T-helper 9 cell (primary cell): ENCODE results near the gene ICAM4.
"Not testable (repeated sequence)": the region's sequence is repeated elsewhere in the genome, so short reads cannot be mapped to it uniquely, and the experiment has no call there.

Experiments used
- DNase-seq: peaks from one replicate; pipeline ENCODE4 v3.0.0-alpha.2; 2020

Gene ICAM4

DNA sequence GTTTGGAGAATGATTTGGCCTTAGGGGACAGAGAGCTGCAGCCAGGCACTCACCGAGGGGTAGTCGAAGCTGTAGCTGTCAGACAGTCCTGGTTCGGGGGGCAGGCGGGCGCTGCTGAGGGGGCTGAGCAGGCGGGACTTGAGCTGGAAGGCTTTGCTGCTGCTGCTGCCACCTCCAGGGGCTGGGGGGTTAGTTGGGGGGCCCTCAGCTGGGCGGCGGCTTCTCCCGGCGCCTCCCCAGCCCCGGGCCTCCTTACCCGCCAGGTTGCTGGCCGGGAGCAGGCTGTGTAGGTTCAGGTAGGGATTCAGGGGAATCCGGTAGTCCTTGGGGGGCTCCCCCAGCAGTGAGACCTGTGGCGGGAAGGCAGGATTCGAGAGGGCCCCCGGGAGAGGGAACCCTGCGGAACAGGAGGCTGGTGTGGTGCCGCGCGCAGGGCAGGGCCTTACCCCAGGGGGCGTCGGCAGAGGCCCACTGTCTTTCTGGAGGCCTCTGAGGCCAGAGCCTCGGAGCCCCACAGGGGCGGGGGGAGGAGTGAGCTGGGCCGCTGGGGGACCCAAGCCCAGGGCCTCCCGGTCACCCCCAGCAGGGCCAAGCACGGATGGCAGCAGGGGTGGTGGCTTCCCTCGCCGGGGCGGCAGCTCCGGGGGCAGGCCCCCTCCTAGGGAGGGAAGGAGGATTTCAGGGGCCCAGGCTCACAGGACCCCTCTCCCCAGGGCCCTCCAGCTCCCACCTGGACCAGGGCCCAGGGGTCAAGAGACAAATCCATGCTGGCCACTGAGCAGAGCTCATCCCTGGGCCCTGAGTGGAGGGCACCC lies 34.1 kb downstream of the ICAM4 start:
- DNase-seq = no peak

DNA sequence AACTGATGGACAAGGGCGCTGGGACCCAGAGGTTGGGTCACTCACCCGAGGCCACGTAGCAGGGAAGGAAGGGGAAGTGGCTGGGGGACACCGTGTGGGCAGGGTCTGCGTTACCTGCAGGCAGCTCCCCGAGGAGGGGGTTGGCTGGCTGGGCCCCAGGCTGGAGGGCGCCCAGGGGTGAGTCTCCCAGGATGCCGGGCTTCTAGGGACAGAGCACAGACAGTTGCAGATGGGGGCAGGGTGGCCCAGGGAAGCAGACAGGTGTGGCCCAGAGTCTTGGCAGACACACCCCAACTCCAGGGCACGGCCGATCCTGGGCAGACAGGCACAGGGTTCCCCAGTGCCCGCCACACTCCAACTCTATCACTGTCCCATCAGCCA lies 34.7 kb downstream of the ICAM4 start:
- no peak for DNase-seq

DNA sequence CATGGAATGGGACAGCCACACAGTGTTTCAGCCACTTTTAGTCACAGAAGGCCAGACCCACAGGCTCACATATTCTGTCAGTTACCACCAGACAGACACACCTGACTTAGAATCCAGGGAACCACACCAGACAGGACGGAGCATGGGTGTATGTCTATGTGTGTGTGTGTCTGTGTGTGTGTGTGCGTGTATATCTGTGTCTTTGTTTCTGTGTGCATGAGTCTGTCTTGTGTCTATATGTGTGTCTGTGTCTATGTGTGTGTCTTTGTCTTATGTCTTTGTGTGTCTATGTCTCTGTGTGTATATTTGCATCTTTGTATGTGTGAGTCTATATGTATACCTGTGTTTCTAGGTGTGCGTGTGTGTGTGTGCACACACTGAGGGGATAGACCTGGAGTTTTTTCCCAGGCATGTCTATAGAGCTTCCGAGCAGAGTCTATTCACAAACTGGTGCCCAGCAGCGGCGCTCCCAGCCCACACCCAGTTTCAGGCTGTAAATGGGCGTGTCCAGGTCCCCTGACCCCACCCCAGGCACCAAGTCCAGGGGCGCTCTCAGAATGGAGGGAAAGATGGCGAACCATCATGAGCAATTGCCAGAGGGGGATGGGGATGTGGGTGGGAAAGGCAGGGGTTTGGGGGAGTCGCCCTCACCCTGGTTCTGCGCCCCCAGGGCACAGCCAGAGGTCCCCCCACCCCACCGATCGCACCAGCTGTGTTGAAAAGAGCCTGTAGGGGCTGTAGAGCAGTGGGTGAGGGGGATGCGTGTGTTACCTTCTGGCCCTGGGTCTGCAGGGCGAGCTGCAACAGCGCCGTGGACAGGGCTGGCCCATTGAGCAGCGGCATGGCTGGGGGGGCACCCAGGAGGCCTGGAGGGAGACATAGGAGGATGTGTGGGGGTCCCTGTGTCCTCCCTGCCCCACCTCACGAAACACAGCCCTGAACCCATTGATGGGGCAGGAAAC lies 35.4 kb downstream of the ICAM4 start:
- no peak for DNase-seq

DNA sequence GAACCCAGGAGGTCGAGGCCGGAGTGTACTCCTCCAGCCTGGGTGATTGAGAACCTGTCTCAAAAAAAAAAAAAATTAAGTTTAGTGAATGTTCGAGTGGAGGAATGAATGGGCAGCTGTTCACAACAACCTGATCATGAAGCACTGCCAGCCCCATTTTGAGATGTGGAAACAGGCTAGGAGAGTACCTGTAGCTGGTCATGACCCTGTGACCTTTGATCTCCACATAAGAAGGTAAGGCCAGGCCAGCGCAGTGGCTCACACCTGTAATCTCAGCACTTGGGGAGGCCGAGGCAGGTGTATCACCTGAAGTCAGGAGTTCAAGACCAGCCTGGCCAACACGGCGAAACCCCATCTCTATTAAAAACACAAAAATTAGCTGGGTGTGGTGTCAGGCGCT lies 39.0 kb downstream of the ICAM4 start:
- no peak for DNase-seq

DNA sequence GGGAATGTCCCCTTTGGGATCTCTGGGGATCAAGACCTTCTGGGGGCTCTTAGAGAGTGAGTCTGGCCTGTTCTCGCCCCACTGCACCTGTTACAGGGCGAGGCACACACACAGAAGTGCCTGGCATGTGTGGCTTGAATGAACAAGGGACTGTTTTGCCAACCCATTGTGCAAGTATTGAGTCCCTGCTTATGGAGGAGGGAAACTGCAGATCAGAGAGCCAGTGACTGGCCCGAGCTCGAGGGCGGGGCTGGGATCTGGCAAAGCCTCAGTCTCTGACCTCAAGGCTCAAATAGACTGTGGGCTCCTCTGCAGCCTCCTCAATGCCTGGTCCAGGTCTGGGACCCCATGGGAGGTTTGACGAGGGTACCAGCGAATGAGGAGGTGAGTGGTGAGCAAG lies 41.0 kb downstream of the ICAM4 start:
- DNase-seq = no peak

DNA sequence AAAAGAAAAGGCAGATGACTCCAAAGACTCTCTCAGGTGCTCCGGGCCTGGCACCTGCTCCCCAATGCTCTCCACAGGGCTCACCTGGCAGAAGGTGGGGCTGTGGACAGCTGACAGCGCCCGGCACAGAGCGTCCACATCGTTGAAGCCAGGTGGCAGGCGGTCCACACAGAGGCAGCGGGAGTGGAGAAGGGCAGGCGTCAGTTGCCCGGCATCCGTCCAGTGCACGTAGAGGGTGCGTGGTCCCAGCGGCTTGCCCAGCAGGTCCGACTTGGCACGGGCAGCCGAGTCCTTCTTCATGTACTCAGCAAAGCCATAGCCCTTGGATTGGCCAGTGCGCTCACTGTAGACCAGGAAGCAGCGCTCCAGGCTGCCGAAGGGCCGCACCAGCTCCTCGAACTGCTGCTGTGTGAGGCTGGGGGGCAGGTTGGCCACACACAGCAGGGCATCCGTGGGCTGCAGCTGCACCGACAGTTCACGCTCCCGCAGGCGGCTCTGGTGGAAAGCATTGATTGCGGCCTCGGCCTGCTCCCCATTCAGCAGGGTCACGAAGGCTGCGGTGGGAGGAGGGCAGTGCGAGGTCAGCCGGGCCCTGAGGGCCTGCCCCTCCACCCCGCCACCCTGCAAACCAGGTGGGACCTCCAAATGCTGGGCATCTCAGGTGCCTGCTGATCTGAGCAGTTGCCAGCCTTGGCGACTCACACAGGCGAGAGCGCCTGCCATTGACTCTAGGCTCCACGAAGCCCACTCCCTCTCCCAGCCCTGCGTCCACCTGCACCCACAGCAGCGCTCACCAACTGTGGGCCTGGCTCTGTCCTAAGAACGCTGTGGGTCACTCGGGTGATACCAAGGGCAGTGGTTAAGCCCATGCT lies 42.0 kb downstream of the ICAM4 start:
- no peak for DNase-seq

DNA sequence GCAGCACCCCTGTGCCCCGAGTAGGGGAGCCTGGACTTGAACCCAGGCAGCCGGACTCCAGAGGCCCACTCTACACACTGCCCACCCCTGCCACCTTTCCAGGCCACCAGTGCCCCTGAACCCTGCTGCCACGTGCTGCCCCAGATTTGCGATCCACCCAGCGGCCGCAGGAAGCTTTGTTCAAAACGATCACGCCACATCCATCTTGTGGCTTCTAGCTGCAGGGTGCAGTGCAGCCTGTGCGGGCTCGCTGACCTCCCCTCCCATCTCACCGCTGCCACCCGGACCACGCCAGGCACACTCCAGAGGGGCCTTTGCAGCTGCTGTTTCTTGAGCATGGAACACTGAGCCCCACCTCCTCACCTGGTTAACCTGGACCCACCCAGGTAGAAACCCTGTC lies 42.8 kb downstream of the ICAM4 start:
- DNase-seq = no peak

DNA sequence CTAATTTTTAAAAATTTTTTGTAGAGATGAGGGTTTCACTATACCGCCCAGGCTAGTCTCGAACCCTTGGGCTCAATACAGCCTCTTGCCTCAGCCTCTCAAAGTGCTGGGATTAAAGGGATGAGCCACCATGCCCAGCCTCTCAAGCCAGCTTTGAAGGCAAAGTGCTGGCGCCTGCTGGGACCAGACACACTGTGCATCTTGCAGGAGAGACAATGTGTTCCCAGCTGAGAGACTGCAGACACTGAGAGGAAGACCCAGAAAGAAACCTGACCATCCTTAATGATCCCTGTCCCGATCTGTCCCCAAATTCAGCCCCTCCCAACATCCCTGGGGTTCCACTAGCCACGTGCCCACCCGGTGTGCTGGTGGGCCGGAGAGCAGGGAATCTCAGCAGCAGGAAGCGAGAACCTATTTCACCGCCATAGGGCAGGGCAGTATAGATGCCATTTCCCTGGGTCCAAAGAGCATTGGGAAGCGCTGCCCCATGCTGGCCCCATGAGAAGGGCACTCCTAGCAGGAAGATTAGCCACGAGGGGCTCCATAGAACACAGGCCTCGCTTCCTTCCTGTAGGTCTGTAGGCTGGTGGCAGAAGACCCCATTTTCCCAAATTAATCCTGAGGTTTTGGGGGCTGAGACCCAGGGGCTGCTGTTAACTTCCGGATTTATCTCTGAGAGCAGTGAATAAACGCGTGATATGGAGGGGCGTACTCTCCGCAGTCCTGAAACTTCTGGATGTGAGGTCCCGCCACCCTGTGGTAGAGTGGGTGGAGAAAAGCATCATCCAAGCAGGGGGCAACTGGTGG lies 45.6 kb downstream of the ICAM4 start:
- no peak for DNase-seq

DNA sequence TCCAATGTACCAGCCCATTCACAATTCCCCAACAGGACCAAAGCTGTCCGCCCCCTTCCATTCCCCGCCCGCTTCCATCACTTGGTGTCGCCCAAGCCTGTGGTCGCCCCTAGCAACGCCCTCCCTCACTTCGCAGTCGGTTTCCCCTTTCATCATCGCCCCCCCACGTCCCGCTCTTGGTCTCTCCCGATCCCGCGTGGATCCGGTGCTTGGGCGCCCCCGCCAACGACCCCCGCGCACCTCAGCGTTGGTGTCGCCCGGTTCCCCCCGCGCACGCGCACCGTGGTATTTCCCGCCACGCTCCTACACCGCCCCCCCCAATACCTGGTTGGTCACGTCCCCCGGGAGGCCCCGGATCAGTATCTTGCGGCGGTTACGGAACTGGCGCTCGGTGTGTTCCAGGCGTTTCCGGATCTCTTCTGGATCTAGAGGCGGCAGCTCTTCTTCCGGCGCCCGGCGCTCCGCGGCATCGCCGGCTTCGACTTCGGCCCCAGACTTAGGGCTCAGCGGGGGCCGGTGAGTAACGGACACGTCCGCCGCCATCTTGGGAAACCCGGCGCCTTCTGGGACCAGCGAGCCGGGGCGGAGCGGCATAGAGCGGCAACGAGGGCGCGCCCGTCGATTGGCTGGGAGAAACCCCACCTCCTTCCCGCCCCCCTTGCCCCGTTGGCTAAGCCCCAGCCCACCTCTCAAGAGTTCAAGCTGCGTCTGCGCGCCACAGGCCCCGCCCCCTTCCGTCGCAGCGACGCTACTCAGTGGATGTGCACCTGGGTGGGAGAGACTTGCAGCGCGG lies 46.4 kb downstream of the ICAM4 start, which contains the start of gene RAVER1:
TSS of gene RAVER1 (minus strand) at position 565 of the 793 bp plus-strand sequence. CDS start at position 543, 22 bp downstream.
- DNase-seq = peak; percentile 96

DNA sequence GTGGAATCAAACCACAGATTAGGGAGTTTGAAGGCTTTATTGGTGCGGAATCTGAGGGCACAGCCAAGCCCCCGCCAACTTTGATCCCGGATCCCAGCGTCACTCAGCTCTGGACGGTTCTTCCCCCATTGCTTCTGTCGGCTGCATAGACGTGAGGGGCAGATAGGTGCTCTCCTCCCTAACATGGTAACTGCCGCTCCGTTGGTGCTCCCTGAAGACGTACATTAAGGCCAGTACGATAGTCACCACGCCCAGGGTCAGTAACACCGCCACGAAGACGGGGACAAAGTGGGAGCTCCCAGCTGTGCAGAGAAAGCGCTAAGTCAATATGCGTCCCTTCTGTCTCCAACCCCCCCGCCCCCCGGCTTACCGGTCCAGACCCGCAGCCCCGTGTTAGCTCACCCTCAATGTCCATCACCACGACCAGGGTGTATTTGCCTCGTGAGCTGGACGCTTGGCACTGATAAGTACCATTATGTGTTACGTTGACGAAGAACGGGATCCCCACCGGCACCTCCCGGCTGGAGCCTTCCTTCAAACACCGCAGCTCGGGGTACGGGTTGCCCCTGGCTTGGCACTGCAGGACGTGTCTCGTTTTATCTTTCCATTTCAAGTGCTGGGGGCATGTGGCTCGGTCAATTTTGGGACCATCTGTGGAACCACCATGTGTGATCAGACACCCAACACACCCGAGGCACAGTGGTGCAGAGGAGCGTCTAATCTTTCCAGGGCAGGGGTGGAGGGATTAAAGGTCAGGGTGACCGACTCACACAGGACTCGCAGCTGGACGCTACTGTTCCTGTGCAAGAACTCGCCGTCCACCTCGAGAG lies 47.2 kb downstream of the ICAM4 start:
- DNase-seq = no peak

DNA sequence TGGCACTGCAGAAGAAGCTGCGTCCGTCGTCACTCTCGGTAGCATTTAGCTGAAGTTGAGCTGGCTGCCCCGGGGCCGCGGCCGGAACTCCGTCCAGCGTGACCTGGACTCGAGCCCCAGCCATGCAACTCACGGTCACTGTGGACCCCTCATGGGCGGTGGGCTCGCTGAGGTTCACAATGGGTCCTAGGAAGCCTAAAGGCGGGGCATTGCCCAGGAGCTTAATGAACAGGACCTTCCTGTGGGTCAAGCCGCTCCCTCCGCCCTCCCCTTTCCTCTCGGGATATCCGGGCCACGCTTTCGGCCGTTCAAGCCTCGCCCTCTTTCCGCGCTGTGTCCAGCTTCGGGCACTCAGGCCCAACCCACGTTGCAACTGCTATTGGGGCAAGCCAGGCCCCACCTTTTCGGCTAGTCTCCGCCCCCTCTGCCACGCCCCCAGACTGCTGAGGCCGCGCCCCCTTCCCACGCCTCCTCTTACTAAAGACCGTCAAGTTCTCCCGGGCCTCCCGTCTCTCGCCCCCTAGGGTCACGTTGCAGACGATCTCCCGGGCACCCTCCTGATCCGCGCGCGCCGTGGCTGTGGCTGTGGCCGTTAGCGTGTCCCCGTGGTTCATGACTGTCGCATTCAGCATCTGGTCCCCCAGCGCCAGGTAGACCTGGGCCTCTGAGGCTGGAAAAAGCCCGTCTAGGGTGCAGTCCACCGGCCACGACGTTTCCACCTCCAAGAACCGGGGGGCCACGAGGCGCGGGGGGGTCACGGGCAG lies 48.0 kb downstream of the ICAM4 start:
- peak; percentile 20 for DNase-seq

DNA sequence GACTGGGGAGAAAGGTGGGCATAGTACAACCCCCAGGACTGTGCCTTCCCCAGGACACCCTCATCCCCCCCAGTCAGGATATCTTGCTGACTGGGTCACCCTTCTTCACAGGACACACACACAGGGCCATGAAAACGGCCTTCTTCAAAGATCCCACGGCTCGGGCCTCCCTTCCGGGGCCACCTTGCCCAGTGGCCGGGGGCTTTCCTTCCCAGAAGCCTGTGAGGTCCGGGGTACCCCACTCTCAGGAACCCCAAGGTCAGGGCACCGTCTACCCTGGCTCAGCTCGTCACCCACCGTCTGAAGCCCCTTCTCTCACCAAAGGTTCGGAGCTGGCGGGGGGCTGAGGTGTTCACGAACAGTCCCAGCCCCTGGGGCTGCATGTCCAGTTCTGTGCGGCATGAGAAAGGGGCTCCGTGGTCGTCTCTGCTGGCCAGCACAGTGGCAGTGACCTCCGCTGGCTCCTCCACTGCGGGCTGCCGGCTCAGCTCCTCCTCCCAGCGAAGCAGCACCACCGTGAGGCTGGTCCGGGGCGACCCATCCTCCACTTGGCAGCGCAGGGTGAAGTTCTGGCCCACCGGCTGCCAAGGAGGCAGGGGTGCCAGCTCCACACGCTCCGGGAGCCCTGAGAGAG lies 48.7 kb downstream of the ICAM4 start:
- no peak for DNase-seq

DNA sequence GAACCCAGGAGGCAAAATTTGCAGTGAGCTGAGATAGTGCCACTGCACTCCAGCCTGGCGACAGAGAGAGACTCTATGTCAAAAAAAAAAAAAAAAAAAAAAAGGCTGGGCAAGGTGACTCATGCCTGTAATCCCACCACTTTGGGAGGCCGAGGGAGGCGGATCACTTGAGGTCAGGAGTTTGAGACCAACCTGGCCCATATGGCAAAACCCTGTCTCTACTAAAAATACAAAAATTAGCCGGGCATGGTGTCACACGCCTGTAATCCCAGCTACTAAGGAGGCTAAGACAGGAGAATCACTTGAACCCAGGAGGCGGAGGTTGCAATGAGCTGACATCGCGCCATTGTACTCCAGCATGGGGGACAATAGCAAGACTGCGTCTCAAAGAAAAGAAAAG lies 50.0 kb downstream of the ICAM4 start:
- DNase-seq = not testable (repeated sequence)
